A549 (cell line): ENCODE measurements around the gene RPL19.

Source experiments
- CBX2 ChIP-seq: fragments of 200-600 bp; sonication (generic); IDR thresholded peaks from 2 replicates; pipeline ENCODE4 v1.6.1; 2016; ENCODE audit warnings: low read depth, mild to moderate bottlenecking, borderline replicate concordance
- CBX8 ChIP-seq: fragments of 200-600 bp; sonication (generic); IDR thresholded peaks from 2 replicates; pipeline ENCODE4 v1.6.1; 2016
- CEBPB ChIP-seq, 2 experiments: fragments of >200 bp in 1 of 2; sonication (Bioruptor Twin) in 1 of 2; formaldehyde crosslinking in 1 of 2; IDR thresholded peaks; 2 replicates each; pipeline ENCODE4 v1.6.1; 2012 to 2016
- CTCF ChIP-seq: fragments of >200 bp; sonication (Bioruptor Twin); formaldehyde crosslinking; IDR thresholded peaks from 3 replicates; pipeline ENCODE4 v1.5.1; 2016
- EP300 ChIP-seq, 2 experiments: fragments of >200 bp; sonication (Bioruptor Twin); formaldehyde crosslinking; IDR thresholded peaks; 2 replicates in 1 of 2; 3 replicates in 1 of 2; pipeline ENCODE4 v1.6.1; 2016 to 2017
- ESRRA ChIP-seq: fragments of 150-350 bp; IDR thresholded peaks from 2 replicates; pipeline ENCODE4 v1.6.1; 2014; ENCODE audit warnings: mild to moderate bottlenecking, low read length, borderline replicate concordance
- MAX ChIP-seq: IDR thresholded peaks from 2 replicates; pipeline ENCODE4 v1.6.1; 2012
- POLR2A ChIP-seq: IDR thresholded peaks from 2 replicates; pipeline ENCODE4 v1.6.1; 2012; ENCODE audit warnings: mild to moderate bottlenecking, low read length
- POLR2AphosphoS2 ChIP-seq: conservative IDR thresholded peaks from 2 replicates; pipeline ENCODE4 v1.6.1; 2012; ENCODE audit warnings: low read length, improper control_type of control experiment, inconsistent platforms
- REST ChIP-seq: fragments of 200-600 bp; sonication (generic); IDR thresholded peaks from 2 replicates; pipeline ENCODE4 v1.6.1; 2016; ENCODE audit warnings: antibody characterized with exemption, mild to moderate bottlenecking, moderate library complexity
- USF2 ChIP-seq: fragments of 450-650 bp; IDR thresholded peaks from 2 replicates; pipeline ENCODE4 v1.6.1; 2014; ENCODE audit warnings: antibody characterized with exemption
- ZSCAN20 ChIP-seq: fragments of 250-450 bp; sonication (Bioruptor Pico); IDR thresholded peaks from 2 replicates; pipeline ENCODE4 v1.8.0; 2022; ENCODE audit warnings: mild to moderate bottlenecking, moderate library complexity

GRCh38 chr17:39196808-39197291, 3.2 kb upstream of the RPL19 start:
- TF ChIP-seq USF2 (no peak), POLR2A (no peak), CBX2 (no peak), MAX (peak; percentile 29; the same call in 1 of the 2 replicates), CTCF (no peak), ZSCAN20 (CRISPR knock-in tag) (no peak), EP300 (IDR thresholded peaks at IDR 0.05) (no peak), CBX8 (no peak), CEBPB (IDR thresholded peaks at IDR 0.05) (no peak), ESRRA (no peak), REST (no peak), POLR2AphosphoS2 (no peak)
